ENCODE data around the gene EFNA3.

The EFNA3 gene

GRCh38 chr1:155066777-155067176 lies 11.9 kb upstream of the EFNA3 start:
- DNase-seq (ENCODE audit: low read depth in 1 of 2, low spot score in 1 of 2): no peak

- no peak for DNase-seq (ENCODE audit: low read depth in 1 of 2, low spot score in 1 of 2)
These were observed 10.0 kb upstream of the EFNA3 start for GRCh38 chr1:155068599-155068998.

- DNase-seq (ENCODE audit: low read depth in 1 of 2, low spot score in 1 of 2): no peak
These were observed 9.0 kb upstream of the EFNA3 start for GRCh38 chr1:155069551-155070157.

- DNase-seq (ENCODE audit: low read depth in 1 of 2, low spot score in 1 of 2): no peak
These were observed 8.4 kb upstream of the EFNA3 start for GRCh38 chr1:155070158-155070621.

- DNase-seq (ENCODE audit: low read depth in 1 of 2, low spot score in 1 of 2): peak; percentile 41 to 62
These were observed 7.7 kb upstream of the EFNA3 start for GRCh38 chr1:155070721-155071569.

- no peak for DNase-seq (ENCODE audit: low read depth in 1 of 2, low spot score in 1 of 2)
These were observed 6.9 kb upstream of the EFNA3 start for GRCh38 chr1:155071701-155072100.

- no peak for DNase-seq (ENCODE audit: low read depth in 1 of 2, low spot score in 1 of 2)
These were observed 5.9 kb upstream of the EFNA3 start for GRCh38 chr1:155072531-155073289.

- no peak for DNase-seq (ENCODE audit: low read depth in 1 of 2, low spot score in 1 of 2)
These were observed 5.0 kb upstream of the EFNA3 start for GRCh38 chr1:155073377-155074242.

GRCh38 chr1:155075535-155075934 lies 3.1 kb upstream of the EFNA3 start:
- DNase-seq (ENCODE audit: low read depth in 1 of 2, low spot score in 1 of 2): no peak

- no peak for DNase-seq (ENCODE audit: low read depth in 1 of 2, low spot score in 1 of 2)
These were observed 2.3 kb upstream of the EFNA3 start for GRCh38 chr1:155076371-155076770.

GRCh38 chr1:155077346-155077745 lies 1.3 kb upstream of the EFNA3 start:
- no peak for DNase-seq (ENCODE audit: low read depth in 1 of 2, low spot score in 1 of 2)

- DNase-seq (ENCODE audit: low read depth in 1 of 2, low spot score in 1 of 2): no peak
These were observed 735 bp upstream of the EFNA3 start for GRCh38 chr1:155077758-155078445.

- DNase-seq (ENCODE audit: low read depth in 1 of 2, low spot score in 1 of 2): no peak
These were observed 511 bp downstream of the EFNA3 start for GRCh38 chr1:155079210-155079486.

GRCh38 chr1:155079487-155080311 lies 1.1 kb downstream of the EFNA3 start:
- no peak for DNase-seq (ENCODE audit: low read depth in 1 of 2, low spot score in 1 of 2)

- DNase-seq (ENCODE audit: low read depth in 1 of 2, low spot score in 1 of 2): no peak
These were observed 1.9 kb downstream of the EFNA3 start for GRCh38 chr1:155080312-155081228.

GRCh38 chr1:155081472-155082300 lies 3.0 kb downstream of the EFNA3 start:
- no peak for DNase-seq (ENCODE audit: low read depth in 1 of 2, low spot score in 1 of 2)

GRCh38 chr1:155082301-155083051 lies 3.8 kb downstream of the EFNA3 start:
- DNase-seq (ENCODE audit: low read depth in 1 of 2, low spot score in 1 of 2): no peak

Measured in activated T-helper 1 cell treated with anti-CD3 and anti-CD28 coated beads, Interleukin-2, amount 50 U/mL, for 16 hours (primary cell).